Measurements from ENCODE around the gene PRKN. TPM values are rescaled to one million over a fixed set of nuclear protein-coding genes. Genes with fewer than 3 reads are reported as not detected.

Gene PRKN
- total RNA-seq, 4 donors from 2014 or later, result 9.6 to 17.0 (median 11.6) TPM

DNA sequence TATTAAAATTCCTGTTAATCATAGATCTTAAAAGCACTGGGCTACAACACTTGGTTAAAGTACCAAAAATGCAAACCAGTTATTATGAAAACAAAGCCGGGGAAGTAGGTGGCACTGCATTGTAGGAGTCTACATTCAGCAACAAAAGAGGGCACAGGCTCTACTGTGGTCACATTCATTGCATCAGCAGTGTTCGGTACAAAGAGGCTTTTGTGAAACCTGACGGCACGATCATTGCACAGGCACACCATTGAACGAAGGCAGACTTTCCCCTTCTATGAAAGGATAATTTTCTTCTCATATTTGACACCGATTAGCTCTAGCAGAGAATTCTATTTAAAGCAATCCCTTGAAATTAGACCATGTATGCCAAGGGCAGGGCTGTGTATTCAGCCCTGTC, 1409.1 kb downstream of the PRKN start:
- TF ChIP-seq, protein P1, sequence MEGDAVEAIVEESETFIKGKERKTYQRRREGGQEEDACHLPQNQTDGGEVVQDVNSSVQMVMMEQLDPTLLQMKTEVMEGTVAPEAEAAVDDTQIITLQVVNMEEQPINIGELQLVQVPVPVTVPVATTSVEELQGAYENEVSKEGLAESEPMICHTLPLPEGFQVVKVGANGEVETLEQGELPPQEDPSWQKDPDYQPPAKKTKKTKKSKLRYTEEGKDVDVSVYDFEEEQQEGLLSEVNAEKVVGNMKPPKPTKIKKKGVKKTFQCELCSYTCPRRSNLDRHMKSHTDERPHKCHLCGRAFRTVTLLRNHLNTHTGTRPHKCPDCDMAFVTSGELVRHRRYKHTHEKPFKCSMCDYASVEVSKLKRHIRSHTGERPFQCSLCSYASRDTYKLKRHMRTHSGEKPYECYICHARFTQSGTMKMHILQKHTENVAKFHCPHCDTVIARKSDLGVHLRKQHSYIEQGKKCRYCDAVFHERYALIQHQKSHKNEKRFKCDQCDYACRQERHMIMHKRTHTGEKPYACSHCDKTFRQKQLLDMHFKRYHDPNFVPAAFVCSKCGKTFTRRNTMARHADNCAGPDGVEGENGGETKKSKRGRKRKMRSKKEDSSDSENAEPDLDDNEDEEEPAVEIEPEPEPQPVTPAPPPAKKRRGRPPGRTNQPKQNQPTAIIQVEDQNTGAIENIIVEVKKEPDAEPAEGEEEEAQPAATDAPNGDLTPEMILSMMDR (IDR thresholded peaks at IDR 0.05; ENCODE audit: low read depth), result no peak

DNA sequence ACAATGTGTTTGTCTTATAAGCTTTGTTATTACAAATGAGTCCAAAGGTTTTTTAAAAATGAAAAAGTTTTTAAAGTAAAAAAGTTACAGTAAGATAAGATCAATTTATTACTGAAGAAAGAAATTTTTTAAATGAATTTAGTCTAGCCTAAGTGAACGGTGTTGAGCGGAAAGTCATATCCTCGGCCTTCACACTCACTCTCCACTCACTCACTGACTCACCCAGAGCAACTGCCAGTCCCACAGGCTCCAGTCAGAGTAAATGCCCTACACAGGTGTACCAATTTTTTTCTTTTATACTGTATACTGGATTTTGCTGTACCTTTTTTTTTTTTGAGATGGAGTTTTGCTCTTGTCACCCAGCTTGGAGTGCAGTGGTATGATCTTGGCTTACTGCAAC, 1411.0 kb downstream of the PRKN start:
- TF ChIP-seq, protein P1 (IDR thresholded peaks at IDR 0.05; ENCODE audit: low read depth), result no peak

DNA sequence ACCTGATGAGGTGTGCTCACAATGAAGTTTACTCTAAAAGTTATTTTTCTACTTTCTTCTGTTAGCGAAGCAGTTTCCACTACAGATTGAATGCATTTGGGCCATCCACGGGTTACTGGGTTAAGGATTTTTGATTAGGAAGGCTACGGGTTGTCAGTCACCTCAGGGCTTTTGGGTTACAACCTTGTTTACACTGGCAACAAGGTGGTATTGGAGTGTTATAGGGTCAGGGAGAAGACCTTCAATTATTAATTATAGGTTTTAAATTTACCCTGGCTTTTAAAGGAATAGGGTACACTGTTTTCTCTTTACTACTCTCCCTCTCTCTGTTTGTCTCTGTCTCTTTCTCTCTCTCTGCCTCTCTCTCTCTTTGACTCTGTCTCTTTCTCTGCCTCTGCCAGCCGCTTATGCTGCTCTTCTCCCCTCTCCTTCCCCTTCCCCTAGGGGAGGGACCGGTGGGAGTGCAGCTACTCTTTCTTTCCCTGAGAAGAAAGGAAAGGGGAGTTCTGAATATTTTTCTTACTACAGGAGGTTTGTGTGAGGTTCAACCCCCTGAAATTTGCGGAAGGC, 1413.5 kb downstream of the PRKN start:
- TF ChIP-seq, protein P1 (IDR thresholded peaks at IDR 0.05; ENCODE audit: low read depth), result no peak

DNA sequence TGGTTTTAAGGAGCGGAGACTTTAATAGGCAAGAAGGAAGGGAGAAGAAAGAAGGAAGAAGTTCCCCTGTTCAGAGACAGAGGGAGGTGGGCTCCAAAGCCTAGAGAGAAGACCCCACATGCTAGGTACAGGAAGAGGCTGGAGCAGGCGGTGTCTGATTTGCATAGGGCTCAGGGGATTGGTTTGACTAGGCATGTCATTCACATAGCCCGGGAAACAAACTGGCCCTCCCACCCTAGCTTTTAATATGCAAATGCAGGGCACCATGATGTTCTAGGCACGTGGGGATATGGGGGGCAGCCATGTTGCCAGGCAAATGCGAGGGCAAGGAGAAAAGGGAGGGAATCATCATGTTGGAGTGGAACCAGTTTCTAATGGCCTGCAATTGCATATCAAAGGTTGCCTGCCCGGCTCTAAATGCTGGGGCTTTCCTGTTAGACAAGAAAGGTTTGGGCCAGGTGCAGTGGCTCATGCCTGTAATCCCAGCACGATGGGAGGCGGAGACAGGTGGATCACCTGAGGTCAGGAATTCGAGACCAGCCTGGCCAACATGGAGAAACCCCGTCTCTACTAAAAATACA, 1419.4 kb downstream of the PRKN start:
- TF ChIP-seq, protein P1 (IDR thresholded peaks at IDR 0.05; ENCODE audit: low read depth), result no peak

DNA sequence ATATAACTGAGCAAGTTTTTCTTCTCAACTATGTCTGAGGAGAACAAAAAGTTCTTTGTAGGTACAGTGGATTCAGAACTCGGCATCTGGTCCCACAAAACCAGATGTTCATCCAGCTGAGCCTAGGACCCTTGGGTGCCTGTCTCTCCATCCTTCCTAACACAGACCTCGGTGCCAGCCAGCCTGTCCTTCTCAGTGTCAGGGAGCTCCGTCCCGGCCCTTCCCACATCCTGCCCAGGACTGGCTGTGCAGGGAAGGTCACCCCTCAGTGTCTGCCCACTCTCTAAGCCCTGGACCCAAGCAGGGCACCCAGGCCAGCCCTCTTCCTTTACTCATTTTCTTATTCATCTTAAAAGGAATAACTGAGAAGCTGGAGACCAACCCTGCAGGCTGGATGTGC, 1421.7 kb downstream of the PRKN start:
- TF ChIP-seq, protein P1 (IDR thresholded peaks at IDR 0.05; ENCODE audit: low read depth), result no peak

DNA sequence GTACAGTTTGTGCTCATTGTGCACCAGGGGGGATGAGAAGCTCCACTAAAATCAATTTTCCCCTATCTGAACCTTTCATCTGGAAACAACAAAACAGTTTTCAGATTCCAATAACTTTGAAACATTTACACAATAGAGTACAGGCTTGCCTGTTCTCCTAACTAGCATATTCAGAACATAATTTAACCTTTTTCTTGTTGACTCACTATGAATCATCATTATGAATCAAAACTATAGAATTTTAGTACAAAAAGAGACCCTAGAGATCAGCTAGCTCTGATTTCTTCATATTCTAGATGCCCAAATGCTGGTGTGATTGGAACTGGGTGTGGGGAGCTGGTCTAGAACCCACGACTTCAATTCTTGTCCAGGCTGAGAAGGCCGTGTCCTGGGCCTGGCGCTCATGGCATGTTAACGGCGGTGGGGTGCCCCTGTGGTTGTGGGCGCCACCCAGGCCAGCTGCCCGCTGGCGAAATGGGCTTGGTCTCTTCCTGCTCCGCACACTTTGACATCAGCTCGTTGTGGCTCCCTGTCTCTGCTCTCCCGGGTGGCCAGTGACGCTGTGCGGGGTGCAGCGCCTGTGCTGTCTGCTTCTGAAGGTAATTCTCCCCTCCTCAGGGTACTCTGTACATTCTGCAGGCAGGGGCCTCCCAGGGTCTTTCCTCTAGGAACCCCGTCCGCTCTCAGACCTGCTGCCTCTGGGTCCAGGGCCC, 1423.8 kb downstream of the PRKN start:
- TF ChIP-seq, protein P1 (IDR thresholded peaks at IDR 0.05; ENCODE audit: low read depth), result no peak

DNA sequence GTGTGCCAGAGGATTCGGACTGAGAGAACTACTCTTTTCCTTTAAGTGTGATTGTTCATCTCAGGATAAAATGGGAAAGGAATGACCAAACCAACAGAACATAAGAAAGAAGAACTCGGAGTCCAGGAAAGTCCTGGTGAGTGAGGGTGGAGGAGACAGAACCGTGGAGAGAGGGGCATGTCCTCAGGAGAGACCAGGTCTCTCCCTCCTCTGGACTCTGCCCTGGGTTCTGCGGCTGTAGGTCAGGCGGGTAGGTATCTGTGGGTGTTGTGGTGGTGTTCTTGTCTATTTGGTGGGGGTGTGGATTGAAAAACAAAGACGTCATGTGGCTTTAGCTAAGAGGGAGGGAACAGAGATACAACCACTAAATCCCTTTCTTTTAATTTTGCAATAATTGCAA, 1424.6 kb downstream of the PRKN start:
- TF ChIP-seq, protein P1 (IDR thresholded peaks at IDR 0.05; ENCODE audit: low read depth), result no peak
